HEK293 (cell line): ENCODE data around the gene RASA2.

Experiments used
- CTCF ChIA-PET: fragments of 350-600 bp; formaldehyde crosslinking; extraction: SDS; loops from one replicate; lab custom pipeline; 2021; ENCODE audit warnings: antibody characterized with exemption; lab: Yijun Ruan, JAX
- POLR2A ChIA-PET: fragments of 300-600 bp; formaldehyde crosslinking; extraction: SDS; loops from one replicate; lab custom pipeline; 2020; ENCODE audit warnings: antibody characterized with exemption, inconsistent platforms; lab: Yijun Ruan, JAX
- H3K27ac ChIP-seq: fragments of 200-500 bp; sonication (Bioruptor generic); 2 replicates; pipeline ENCODE4 v1.5.1; 2014; ENCODE audit warnings: low read depth, low read length, control low read depth, inconsistent platforms; ENCODE audit errors: extremely low read depth
- H3K36me3 ChIP-seq, 2 experiments: fragments of 200-500 bp in 1 of 2; sonication (Bioruptor generic) in 1 of 2; 1 replicate in 1 of 2; 2 replicates in 1 of 2; pipeline ENCODE4 v1.5.1; 2014 to 2017; ENCODE audit warnings: inconsistent platforms in 2 of 2, low read length in 2 of 2; ENCODE audit not compliant: control insufficient read depth in 2 of 2, insufficient read depth in 1 of 2
- H3K4me1 ChIP-seq: fragments of 200-500 bp; sonication (Bioruptor generic); 2 replicates; pipeline ENCODE4 v1.5.1; 2014; ENCODE audit warnings: mild to moderate bottlenecking, low read length, inconsistent platforms; ENCODE audit not compliant: control insufficient read depth, insufficient read depth
- H3K4me3 ChIP-seq: 2 replicates; pipeline ENCODE4 v1.5.1; 2011; ENCODE audit warnings: low read depth, mild to moderate bottlenecking, control low read depth, low read length, moderate library complexity
- H3K9me3 ChIP-seq: fragments of 200-500 bp; sonication (Bioruptor generic); 2 replicates; pipeline ENCODE4 v1.5.1; 2014; ENCODE audit warnings: low read depth, low read length, inconsistent platforms; ENCODE audit not compliant: control insufficient read depth, insufficient read depth
- BCL11A ChIP-seq: fragments of 450-650 bp; formaldehyde crosslinking; IDR thresholded peaks from 2 replicates; pipeline ENCODE4 v1.5.1; 2016; ENCODE audit warnings: low read depth, missing biosample characterization, missing genetic modification characterization
- BCL11B ChIP-seq: fragments of 450-650 bp; formaldehyde crosslinking; IDR thresholded peaks from 2 replicates; pipeline ENCODE4 v1.5.1; 2016; ENCODE audit warnings: low read depth, missing biosample characterization, missing genetic modification characterization
- GLI2 ChIP-seq: fragments of 450-650 bp; formaldehyde crosslinking; IDR thresholded peaks from 2 replicates; pipeline ENCODE4; 2017; ENCODE audit warnings: missing biosample characterization, missing genetic modification characterization, low read depth, borderline replicate concordance
- KLF16 ChIP-seq: fragments of 450-650 bp; formaldehyde crosslinking; IDR thresholded peaks from 2 replicates; pipeline ENCODE4 v1.5.1; 2017; ENCODE audit warnings: missing biosample characterization, missing genetic modification characterization
- SP2 ChIP-seq: fragments of 450-650 bp; formaldehyde crosslinking; IDR thresholded peaks from 2 replicates; pipeline ENCODE4 v1.5.1; 2016; ENCODE audit warnings: missing biosample characterization, missing genetic modification characterization
- ZEB2 ChIP-seq: fragments of 450-650 bp; formaldehyde crosslinking; IDR thresholded peaks from 2 replicates; pipeline ENCODE4 v1.5.1; 2016; ENCODE audit warnings: missing biosample characterization, missing genetic modification characterization
- ZFP3 ChIP-seq: fragments of 450-650 bp; formaldehyde crosslinking; IDR thresholded peaks from 2 replicates; pipeline ENCODE4 v1.5.1; 2016; ENCODE audit warnings: low read depth, missing biosample characterization, missing genetic modification characterization
- ZNF157 ChIP-seq: fragments of 450-650 bp; formaldehyde crosslinking; IDR thresholded peaks from 2 replicates; pipeline ENCODE4 v1.5.1; 2016; ENCODE audit warnings: missing biosample characterization, missing genetic modification characterization
- ZNF221 ChIP-seq: fragments of 450-650 bp; formaldehyde crosslinking; IDR thresholded peaks from 2 replicates; pipeline ENCODE4 v1.5.1; 2017; ENCODE audit warnings: missing biosample characterization, missing genetic modification characterization, borderline replicate concordance
- ZNF24 ChIP-seq: fragments of 450-650 bp; formaldehyde crosslinking; IDR thresholded peaks from 2 replicates; pipeline ENCODE4 v1.5.1; 2016; ENCODE audit warnings: missing biosample characterization, missing genetic modification characterization
- ZNF311 ChIP-seq: fragments of 450-650 bp; formaldehyde crosslinking; IDR thresholded peaks from 2 replicates; pipeline ENCODE4 v1.5.1; 2017; ENCODE audit warnings: missing biosample characterization, missing genetic modification characterization, borderline replicate concordance
- ZNF341 ChIP-seq: fragments of 450-650 bp; formaldehyde crosslinking; IDR thresholded peaks from 2 replicates; pipeline ENCODE4; 2016; ENCODE audit warnings: low read depth, missing biosample characterization, missing genetic modification characterization
- ZNF530 ChIP-seq: fragments of 450-650 bp; formaldehyde crosslinking; IDR thresholded peaks from 2 replicates; pipeline ENCODE4 v1.5.1; 2016; ENCODE audit warnings: low read depth, missing biosample characterization, missing genetic modification characterization
- ZNF558 ChIP-seq: fragments of 450-650 bp; formaldehyde crosslinking; IDR thresholded peaks from 2 replicates; pipeline ENCODE4 v1.5.1; 2016; ENCODE audit warnings: missing biosample characterization, missing genetic modification characterization
- ZNF560 ChIP-seq: fragments of 450-650 bp; formaldehyde crosslinking; IDR thresholded peaks from 2 replicates; pipeline ENCODE4 v1.5.1; 2017; ENCODE audit warnings: missing biosample characterization, missing genetic modification characterization, borderline replicate concordance
- ZNF596 ChIP-seq: fragments of 450-650 bp; IDR thresholded peaks from 2 replicates; pipeline ENCODE4 v1.5.0; 2018; ENCODE audit warnings: missing biosample characterization, mild to moderate bottlenecking, missing genetic modification characterization, moderate library complexity
- ZNF658 ChIP-seq: fragments of 450-650 bp; formaldehyde crosslinking; IDR thresholded peaks from 2 replicates; pipeline ENCODE4; 2016; ENCODE audit warnings: missing biosample characterization, missing genetic modification characterization
- ZNF76 ChIP-seq: fragments of 450-650 bp; formaldehyde crosslinking; IDR thresholded peaks from 2 replicates; pipeline ENCODE4; 2016; ENCODE audit warnings: low read depth, missing biosample characterization, missing genetic modification characterization, borderline replicate concordance
- ZNF830 ChIP-seq: fragments of 450-650 bp; IDR thresholded peaks from 2 replicates; pipeline ENCODE4 v1.5.0; 2018; ENCODE audit warnings: missing biosample characterization, missing genetic modification characterization, low read depth, mild to moderate bottlenecking, moderate library complexity
- ZNF843 ChIP-seq: fragments of 450-650 bp; formaldehyde crosslinking; IDR thresholded peaks from 2 replicates; pipeline ENCODE4 v1.5.1; 2016; ENCODE audit warnings: missing biosample characterization, missing genetic modification characterization
- TF ChIP-seq, protein P1 (sequence below): fragments of 450-650 bp; formaldehyde crosslinking; IDR thresholded peaks from 2 replicates; pipeline ENCODE4 v1.5.1; 2016; ENCODE audit warnings: missing biosample characterization, missing genetic modification characterization
- TF ChIP-seq, protein P2 (sequence below): fragments of 450-650 bp; formaldehyde crosslinking; conservative IDR thresholded peaks from 2 replicates; pipeline ENCODE4 v1.5.1; 2016; ENCODE audit warnings: low read depth, missing biosample characterization, missing genetic modification characterization

The RASA2 gene

DNA sequence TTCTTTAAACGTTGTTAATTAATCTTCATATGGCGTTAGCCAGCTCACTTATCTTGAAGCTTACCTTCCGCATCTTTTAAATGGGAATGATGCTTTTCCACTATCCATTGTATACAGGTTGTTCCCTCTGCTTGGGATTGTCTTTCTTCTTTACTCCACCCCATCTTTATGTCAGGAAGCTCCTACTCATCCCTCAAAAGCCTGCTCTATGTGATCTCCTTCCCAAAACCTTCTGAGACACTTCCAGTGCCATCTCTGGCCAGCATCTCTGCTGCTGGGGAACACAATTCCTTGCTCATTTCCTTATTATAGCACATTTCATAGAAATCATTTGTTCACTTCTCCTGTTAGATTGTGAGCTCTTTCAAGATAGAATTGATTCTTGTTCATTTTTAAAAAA is 4.3 kb downstream of the RASA2 start:
- Histone ChIP-seq H3K4me1 (peaks cover 7% of the 10 kb centered on the region), H3K9me3 (no peaks in the 10 kb centered on the region), H3K4me3 (no peak overlapping the region), H3K27ac (no peak overlapping the region), H3K36me3 (no peaks in the 10 kb centered on the region)
- ChIA-PET CTCF (interaction anchor here (0.6 to 1.3 kb wide), 4 partner anchors 17 to 233 kb away, joined by 3 to 4 read pairs (median 3); no protein-coding TSS in a partner anchor), POLR2A (no interaction called here)
- TF ChIP-seq ZNF596 (tag by site-specific recombination) = no peak
- no peak for TF ChIP-seq ZNF76
- no peak for TF ChIP-seq ZNF560 (tag by site-specific recombination)
- TF ChIP-seq ZFP3 (tag by site-specific recombination) = peak; percentile 83

DNA sequence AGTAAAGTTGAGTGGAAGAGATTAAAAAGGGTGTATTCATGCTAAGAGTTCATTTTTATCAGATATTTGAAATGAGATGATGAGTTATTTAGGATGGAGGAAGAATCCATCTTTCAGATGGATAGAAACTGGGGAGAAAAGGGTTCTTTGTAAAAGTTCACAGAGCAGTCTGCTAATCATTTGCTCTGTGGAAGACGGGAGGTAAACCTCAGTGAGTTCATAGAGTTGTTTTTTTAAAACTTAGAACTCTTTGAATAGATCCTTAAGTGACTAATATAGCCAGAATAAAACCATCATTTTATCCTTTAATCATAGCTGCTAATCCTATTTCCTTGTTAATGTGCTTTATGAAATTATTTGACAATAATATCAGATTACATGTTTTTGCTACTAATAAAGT is 5.1 kb downstream of the RASA2 start:
- peaks cover 7% of the 10 kb centered on the region for H3K4me1 ChIP-seq
- TF ChIP-seq ZNF596 (tag by site-specific recombination) = no peak
- no peak for TF ChIP-seq BCL11A (tag by site-specific recombination)
- no peak for TF ChIP-seq ZEB2 (tag by site-specific recombination)
- TF ChIP-seq ZNF530 (tag by site-specific recombination) = no peak
- TF ChIP-seq ZNF157 (tag by site-specific recombination) = no peak
- TF ChIP-seq ZNF830 (tag by site-specific recombination) = no peak
- TF ChIP-seq ZNF311 (tag by site-specific recombination) = no peak
- TF ChIP-seq, protein P1, sequence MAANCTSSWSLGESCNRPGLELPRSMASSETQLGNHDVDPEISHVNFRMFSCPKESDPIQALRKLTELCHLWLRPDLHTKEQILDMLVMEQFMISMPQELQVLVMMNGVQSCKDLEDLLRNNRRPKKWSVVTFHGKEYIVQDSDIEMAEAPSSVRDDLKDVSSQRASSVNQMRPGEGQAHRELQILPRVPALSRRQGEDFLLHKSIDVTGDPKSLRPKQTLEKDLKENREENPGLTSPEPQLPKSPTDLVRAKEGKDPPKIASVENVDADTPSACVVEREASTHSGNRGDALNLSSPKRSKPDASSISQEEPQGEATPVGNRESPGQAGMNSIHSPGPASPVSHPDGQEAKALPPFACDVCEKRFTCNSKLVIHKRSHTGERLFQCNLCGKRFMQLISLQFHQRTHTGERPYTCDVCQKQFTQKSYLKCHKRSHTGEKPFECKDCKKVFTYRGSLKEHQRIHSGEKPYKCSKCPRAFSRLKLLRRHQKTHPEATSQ = no peak
- no peak for TF ChIP-seq KLF16 (tag by site-specific recombination)
- no peak for TF ChIP-seq SP2 (tag by site-specific recombination)
- no peak for TF ChIP-seq BCL11B (tag by site-specific recombination)
- no peak for TF ChIP-seq ZNF843 (tag by site-specific recombination)
- TF ChIP-seq ZNF658 = no peak
- no peak for TF ChIP-seq ZNF558 (tag by site-specific recombination)
- TF ChIP-seq, protein P2, sequence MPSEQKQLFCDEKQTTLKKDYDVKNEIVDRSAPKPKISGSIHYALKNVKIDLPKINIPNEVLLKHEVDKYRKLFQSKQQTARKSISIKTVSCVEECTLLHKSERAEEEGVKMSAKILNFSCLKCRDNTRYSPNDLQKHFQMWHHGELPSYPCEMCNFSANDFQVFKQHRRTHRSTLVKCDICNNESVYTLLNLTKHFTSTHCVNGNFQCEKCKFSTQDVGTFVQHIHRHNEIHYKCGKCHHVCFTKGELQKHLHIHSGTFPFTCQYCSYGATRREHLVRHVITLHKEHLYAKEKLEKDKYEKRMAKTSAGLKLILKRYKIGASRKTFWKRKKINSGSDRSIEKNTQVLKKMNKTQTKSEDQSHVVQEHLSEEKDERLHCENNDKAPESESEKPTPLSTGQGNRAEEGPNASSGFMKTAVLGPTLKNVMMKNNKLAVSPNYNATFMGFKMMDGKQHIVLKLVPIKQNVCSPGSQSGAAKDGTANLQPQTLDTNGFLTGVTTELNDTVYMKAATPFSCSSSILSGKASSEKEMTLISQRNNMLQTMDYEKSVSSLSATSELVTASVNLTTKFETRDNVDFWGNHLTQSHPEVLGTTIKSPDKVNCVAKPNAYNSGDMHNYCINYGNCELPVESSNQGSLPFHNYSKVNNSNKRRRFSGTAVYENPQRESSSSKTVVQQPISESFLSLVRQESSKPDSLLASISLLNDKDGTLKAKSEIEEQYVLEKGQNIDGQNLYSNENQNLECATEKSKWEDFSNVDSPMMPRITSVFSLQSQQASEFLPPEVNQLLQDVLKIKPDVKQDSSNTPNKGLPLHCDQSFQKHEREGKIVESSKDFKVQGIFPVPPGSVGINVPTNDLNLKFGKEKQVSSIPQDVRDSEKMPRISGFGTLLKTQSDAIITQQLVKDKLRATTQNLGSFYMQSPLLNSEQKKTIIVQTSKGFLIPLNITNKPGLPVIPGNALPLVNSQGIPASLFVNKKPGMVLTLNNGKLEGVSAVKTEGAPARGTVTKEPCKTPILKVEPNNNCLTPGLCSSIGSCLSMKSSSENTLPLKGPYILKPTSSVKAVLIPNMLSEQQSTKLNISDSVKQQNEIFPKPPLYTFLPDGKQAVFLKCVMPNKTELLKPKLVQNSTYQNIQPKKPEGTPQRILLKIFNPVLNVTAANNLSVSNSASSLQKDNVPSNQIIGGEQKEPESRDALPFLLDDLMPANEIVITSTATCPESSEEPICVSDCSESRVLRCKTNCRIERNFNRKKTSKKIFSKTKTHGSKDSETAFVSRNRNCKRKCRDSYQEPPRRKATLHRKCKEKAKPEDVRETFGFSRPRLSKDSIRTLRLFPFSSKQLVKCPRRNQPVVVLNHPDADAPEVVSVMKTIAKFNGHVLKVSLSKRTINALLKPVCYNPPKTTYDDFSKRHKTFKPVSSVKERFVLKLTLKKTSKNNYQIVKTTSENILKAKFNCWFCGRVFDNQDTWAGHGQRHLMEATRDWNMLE (tag by site-specific recombination) = no peak
- no peak for TF ChIP-seq GLI2 (tag by site-specific recombination)
- no peak for TF ChIP-seq ZNF221 (tag by site-specific recombination)
- TF ChIP-seq ZNF341 (tag by site-specific recombination) = no peak
- no peak for TF ChIP-seq ZNF24
- no peaks in the 10 kb centered on the region for H3K9me3 ChIP-seq
- H3K27ac ChIP-seq = no peak overlapping the region
- ChIA-PET CTCF (interaction anchor here (0.9 kb wide), 1 partner anchor 18 kb away, joined by 4 read pairs; no protein-coding TSS in a partner anchor), POLR2A (no interaction called here)
- H3K36me3 ChIP-seq = no peaks in the 10 kb centered on the region
- H3K4me3 ChIP-seq = no peak overlapping the region
